SK-N-SH (cell line): Measurements from ENCODE around the gene CAPS.

ENCODE experiments used
- EP300 ChIP-seq, 2 experiments: IDR thresholded peaks; 2 replicates each; pipeline versions ENCODE4 v1.4.0 to v1.6.1; 2012; ENCODE audit warnings: borderline replicate concordance in 1 of 2, low read depth in 1 of 2, low read length in 1 of 2
- MXI1 ChIP-seq: IDR thresholded peaks from 2 replicates; pipeline ENCODE4 v1.6.1; 2012; ENCODE audit warnings: mild to moderate bottlenecking, low read depth, low read length, improper control_type of control experiment
- NFIC ChIP-seq: IDR thresholded peaks from 2 replicates; pipeline ENCODE4 v1.4.0; 2012; ENCODE audit warnings: borderline replicate concordance
- POLR2AphosphoS5 ChIP-seq: IDR thresholded peaks from 2 replicates; pipeline ENCODE4 v1.6.1; 2012; ENCODE audit warnings: low read depth, low read length
- RCOR1 ChIP-seq: fragments of 150-350 bp; IDR thresholded peaks from 2 replicates; pipeline ENCODE4 v1.6.1; 2017; ENCODE audit warnings: antibody characterized with exemption, low read length
- TAF1 ChIP-seq: IDR thresholded peaks from 2 replicates; pipeline ENCODE4 v1.6.1; 2012; ENCODE audit warnings: low read depth, mild to moderate bottlenecking, low read length, moderate library complexity, borderline replicate concordance
- TF ChIP-seq, protein P1 (sequence below): fragments of 200-600 bp; sonication (generic); IDR thresholded peaks from 2 replicates; pipeline ENCODE4 v1.6.1; 2017; ENCODE audit warnings: antibody characterized with exemption, mild to moderate bottlenecking, moderate library complexity
- TF ChIP-seq, protein P2 (sequence below): IDR thresholded peaks from 2 replicates; pipeline ENCODE4 v1.4.0; 2012; ENCODE audit warnings: low read depth
- TF ChIP-seq, protein P3 (sequence below): IDR thresholded peaks from 2 replicates; pipeline ENCODE4; 2012

DNA sequence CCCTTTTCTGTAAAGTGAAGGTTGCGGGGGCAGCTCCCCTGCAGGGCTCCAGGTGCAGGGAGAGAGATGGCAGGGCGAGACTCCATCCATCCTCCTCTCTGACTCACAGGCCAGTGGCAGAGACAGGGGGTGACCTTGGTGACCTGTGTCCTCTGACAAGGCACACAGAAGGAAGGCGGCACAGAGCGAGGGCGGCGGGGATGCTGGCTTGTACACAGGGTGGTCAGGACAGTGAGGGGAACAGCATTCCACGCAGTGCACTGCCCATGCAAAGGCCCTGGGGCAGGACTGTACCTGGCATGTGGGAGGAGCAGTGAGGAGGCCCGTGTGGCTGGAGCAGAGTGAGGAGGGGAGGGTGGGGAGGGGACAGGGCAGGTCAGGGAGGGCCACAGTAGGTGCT lies 18.2 kb upstream of the CAPS start:
- TF ChIP-seq POLR2AphosphoS5 (no peak), EP300 (IDR thresholded peaks at IDR 0.05; ENCODE audit: borderline replicate concordance in 1 of 2, low read depth in 1 of 2, low read length in 1 of 2) (no peak), MXI1 (no peak), NFIC (no peak), TAF1 (no peak), RCOR1 (no peak)
- TF ChIP-seq, protein P1, sequence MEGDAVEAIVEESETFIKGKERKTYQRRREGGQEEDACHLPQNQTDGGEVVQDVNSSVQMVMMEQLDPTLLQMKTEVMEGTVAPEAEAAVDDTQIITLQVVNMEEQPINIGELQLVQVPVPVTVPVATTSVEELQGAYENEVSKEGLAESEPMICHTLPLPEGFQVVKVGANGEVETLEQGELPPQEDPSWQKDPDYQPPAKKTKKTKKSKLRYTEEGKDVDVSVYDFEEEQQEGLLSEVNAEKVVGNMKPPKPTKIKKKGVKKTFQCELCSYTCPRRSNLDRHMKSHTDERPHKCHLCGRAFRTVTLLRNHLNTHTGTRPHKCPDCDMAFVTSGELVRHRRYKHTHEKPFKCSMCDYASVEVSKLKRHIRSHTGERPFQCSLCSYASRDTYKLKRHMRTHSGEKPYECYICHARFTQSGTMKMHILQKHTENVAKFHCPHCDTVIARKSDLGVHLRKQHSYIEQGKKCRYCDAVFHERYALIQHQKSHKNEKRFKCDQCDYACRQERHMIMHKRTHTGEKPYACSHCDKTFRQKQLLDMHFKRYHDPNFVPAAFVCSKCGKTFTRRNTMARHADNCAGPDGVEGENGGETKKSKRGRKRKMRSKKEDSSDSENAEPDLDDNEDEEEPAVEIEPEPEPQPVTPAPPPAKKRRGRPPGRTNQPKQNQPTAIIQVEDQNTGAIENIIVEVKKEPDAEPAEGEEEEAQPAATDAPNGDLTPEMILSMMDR, result no peak
- TF ChIP-seq, protein P2, sequence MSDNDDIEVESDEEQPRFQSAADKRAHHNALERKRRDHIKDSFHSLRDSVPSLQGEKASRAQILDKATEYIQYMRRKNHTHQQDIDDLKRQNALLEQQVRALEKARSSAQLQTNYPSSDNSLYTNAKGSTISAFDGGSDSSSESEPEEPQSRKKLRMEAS, result no peak
- TF ChIP-seq, protein P3, sequence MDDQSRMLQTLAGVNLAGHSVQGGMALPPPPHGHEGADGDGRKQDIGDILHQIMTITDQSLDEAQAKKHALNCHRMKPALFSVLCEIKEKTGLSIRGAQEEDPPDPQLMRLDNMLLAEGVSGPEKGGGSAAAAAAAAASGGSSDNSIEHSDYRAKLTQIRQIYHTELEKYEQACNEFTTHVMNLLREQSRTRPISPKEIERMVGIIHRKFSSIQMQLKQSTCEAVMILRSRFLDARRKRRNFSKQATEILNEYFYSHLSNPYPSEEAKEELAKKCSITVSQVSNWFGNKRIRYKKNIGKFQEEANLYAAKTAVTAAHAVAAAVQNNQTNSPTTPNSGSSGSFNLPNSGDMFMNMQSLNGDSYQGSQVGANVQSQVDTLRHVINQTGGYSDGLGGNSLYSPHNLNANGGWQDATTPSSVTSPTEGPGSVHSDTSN, result no peak
